Liver (tissue), 9 donors: ENCODE data around the gene MEGF11. TPM values are rescaled to one million over a fixed set of nuclear protein-coding genes. Genes with fewer than 3 reads are reported as not detected.

Experiments used
- DNase-seq: peaks from one replicate; pipeline ENCODE4 v3.0.0-alpha.2; 2017; ENCODE audit warnings: low spot score
- H3K27ac ChIP-seq, 2 donors: one replicate each; pipeline ENCODE4 v1.7.0; 2013; ENCODE audit warnings: inconsistent platforms in 2 of 2, low read length in 2 of 2, control low read depth in 1 of 2, low read depth in 1 of 2, mild to moderate bottlenecking in 1 of 2
- H3K27me3 ChIP-seq, 4 donors: one replicate each; pipeline versions ENCODE4 v1.6.1 to v1.7.0; 2013; ENCODE audit warnings: low read length in 3 of 4, inconsistent platforms in 1 of 4, mild to moderate bottlenecking in 1 of 4, moderate library complexity in 1 of 4; ENCODE audit not compliant: control insufficient read depth in 4 of 4, insufficient read depth in 4 of 4
- H3K36me3 ChIP-seq, 4 donors: one replicate each; pipeline versions ENCODE4 v1.6.1 to v1.7.0; 2013; ENCODE audit warnings: low read length in 3 of 4, mild to moderate bottlenecking in 3 of 4, low read depth in 1 of 4, moderate library complexity in 1 of 4; ENCODE audit not compliant: control insufficient read depth in 4 of 4, insufficient read depth in 3 of 4
- H3K4me1 ChIP-seq, 4 donors: one replicate each; pipeline versions ENCODE4 v1.6.1 to v1.7.0; 2013; ENCODE audit warnings: low read length in 3 of 4, mild to moderate bottlenecking in 3 of 4, moderate library complexity in 1 of 4; ENCODE audit not compliant: control insufficient read depth in 4 of 4, insufficient read depth in 4 of 4
- H3K4me3 ChIP-seq, 3 donors: one replicate each; pipeline versions ENCODE4 v1.6.1 to v1.7.0; 2013; ENCODE audit warnings: low read length in 3 of 3, control low read depth in 1 of 3, low read depth in 1 of 3, mild to moderate bottlenecking in 1 of 3
- H3K9ac ChIP-seq, 2 donors: one replicate each; pipeline ENCODE4 v1.7.0; 2013; ENCODE audit warnings: low read length in 2 of 2, mild to moderate bottlenecking in 2 of 2, moderate library complexity in 2 of 2, control low read depth in 1 of 2, low read depth in 1 of 2
- H3K9me3 ChIP-seq, 4 donors: one replicate each; pipeline versions ENCODE4 v1.6.1 to v1.7.0; 2013; ENCODE audit warnings: low read length in 3 of 4; ENCODE audit not compliant: control insufficient read depth in 4 of 4
- ATF3 ChIP-seq: IDR thresholded peaks from 2 replicates; pipeline ENCODE4 v1.6.1; 2016; ENCODE audit warnings: antibody characterized with exemption
- CTCF ChIP-seq: fragments of 150-350 bp; IDR thresholded peaks from 2 replicates; pipeline ENCODE4 v1.5.1; 2017; ENCODE audit warnings: improper control_type of control experiment, low read depth, low read length; ENCODE audit not compliant: missing input control
- EGR1 ChIP-seq, 2 donors: IDR thresholded peaks; 2 replicates each; pipeline ENCODE4 v1.6.1; 2016 to 2018; ENCODE audit warnings: antibody characterized with exemption in 2 of 2, low read depth in 2 of 2
- FOXA1 ChIP-seq: IDR thresholded peaks from 2 replicates; pipeline ENCODE4 v1.6.1; 2016; ENCODE audit warnings: antibody characterized with exemption
- FOXA2 ChIP-seq: IDR thresholded peaks from 2 replicates; pipeline ENCODE4 v1.6.1; 2016; ENCODE audit warnings: antibody characterized with exemption
- GABPA ChIP-seq, 2 donors: IDR thresholded peaks in 1 of 2; conservative IDR thresholded peaks in 1 of 2; 2 replicates each; pipeline ENCODE4 v1.6.1; 2016; ENCODE audit warnings: antibody characterized with exemption in 2 of 2, mild to moderate bottlenecking in 1 of 2, moderate library complexity in 1 of 2
- HNF4A ChIP-seq, 2 donors: conservative IDR thresholded peaks; 2 replicates each; pipeline ENCODE4 v1.6.1; 2016; ENCODE audit warnings: antibody characterized with exemption in 2 of 2, mild to moderate bottlenecking in 2 of 2
- HNF4G ChIP-seq: IDR thresholded peaks from 2 replicates; pipeline ENCODE4 v1.6.1; 2016; ENCODE audit warnings: antibody characterized with exemption
- JUND ChIP-seq, 2 donors: IDR thresholded peaks; 2 replicates each; pipeline ENCODE4 v1.6.1; 2016; ENCODE audit warnings: antibody characterized with exemption in 2 of 2
- NR2F2 ChIP-seq: IDR thresholded peaks from 2 replicates; pipeline ENCODE4 v1.6.1; 2016; ENCODE audit warnings: antibody characterized with exemption
- RAD21 ChIP-seq, 2 donors: IDR thresholded peaks; 2 replicates each; pipeline ENCODE4 v1.6.1; 2016; ENCODE audit warnings: antibody characterized with exemption in 2 of 2, mild to moderate bottlenecking in 2 of 2
- RXRA ChIP-seq, 2 donors: IDR thresholded peaks; 2 replicates each; pipeline ENCODE4 v1.6.1; 2017 to 2018; ENCODE audit warnings: antibody characterized with exemption in 2 of 2, mild to moderate bottlenecking in 1 of 2
- SP1 ChIP-seq: IDR thresholded peaks from 2 replicates; pipeline ENCODE4 v1.6.1; 2018; ENCODE audit warnings: antibody characterized with exemption, mild to moderate bottlenecking
- TAF1 ChIP-seq: conservative IDR thresholded peaks from 2 replicates; pipeline ENCODE4 v1.6.1; 2016; ENCODE audit warnings: antibody characterized with exemption, mild to moderate bottlenecking
- YY1 ChIP-seq: IDR thresholded peaks from 2 replicates; pipeline ENCODE4 v1.6.1; 2016; ENCODE audit warnings: antibody characterized with exemption, mild to moderate bottlenecking
- WGBS: extraction: QIAGEN DNeasy Blood & Tissue Kit; methylation state at CpG from one replicate; pipeline ENCODE4 v1.1.7; 2013; 5-methylcytosine and 5-hydroxymethylcytosine counted together
- polyA plus RNA-seq, 2 donors: library from polyadenylated mRNA; stranded (reverse) in 1 of 2; unstranded in 1 of 2; fragments of 200-250 nt in 1 of 2; fragments of >200 nt in 1 of 2; fragmentation: Nextera tagmentation in 1 of 2; extraction: Ambion mirVana in 1 of 2; gene quantifications; one replicate each; pipeline versions ENCODE4 v1.2.1 to v1.2.3, GENCODE V29; 2013 to 2015
- total RNA-seq, 2 donors: library from RNA; depleted of rRNA; stranded (reverse); fragments of >200 nt; gene quantifications; one replicate each; pipeline ENCODE4 v1.2.3, GENCODE V29; 2014
- TF ChIP-seq, protein P1 (sequence below): IDR thresholded peaks from 2 replicates; pipeline ENCODE4 v1.6.1; 2016; ENCODE audit warnings: antibody characterized with exemption
- TF ChIP-seq, protein P2 (sequence below): IDR thresholded peaks from 2 replicates; pipeline ENCODE4 v1.6.1; 2016; ENCODE audit warnings: antibody characterized with exemption
- TF ChIP-seq, protein P3 (sequence below): IDR thresholded peaks from 2 replicates; pipeline ENCODE4 v1.6.1; 2016; ENCODE audit warnings: antibody characterized with exemption, mild to moderate bottlenecking
- donor health status: healthy.
- donor health status: healthy.
- donor health status: healthy.
- donor health status: healthy.
- donor health status: healthy.

Gene MEGF11
- total and polyA plus RNA-seq, 4 donors = under 0.01 to 0.51 (median 0.03) TPM; not detected in 1

DNA sequence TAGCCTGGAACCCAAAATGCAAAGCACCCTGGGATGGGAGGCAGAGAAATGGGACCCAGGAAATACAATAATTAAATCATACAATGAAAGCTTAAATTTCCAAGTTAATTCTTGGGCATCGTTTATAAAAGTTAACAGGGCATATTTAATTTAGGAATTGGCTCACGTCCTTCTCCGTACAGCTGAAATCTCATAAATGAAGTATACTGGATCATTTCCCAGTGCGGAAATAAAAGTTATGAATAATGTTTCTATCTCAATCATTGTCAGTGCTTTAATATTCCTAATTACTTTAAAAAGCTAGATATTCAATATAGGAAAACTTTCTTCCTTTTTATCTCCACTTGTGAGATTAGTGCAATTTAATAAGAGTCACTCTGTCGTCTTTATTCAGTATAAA is 164.0 kb downstream of the MEGF11 start:
- H3K36me3 ChIP-seq = no peaks in the 10 kb centered on the region
- 83% methylated on average over 5 of the region's 5 CpGs for WGBS
- DNase-seq = no peak
- no peaks in the 10 kb centered on the region for H3K4me1 ChIP-seq
- H3K9ac ChIP-seq = no peak overlapping the region
- no peak overlapping the region for H3K27ac ChIP-seq
- TF ChIP-seq YY1 = no peak
- H3K27me3 ChIP-seq = no peaks in the 10 kb centered on the region
- no peak overlapping the region for H3K4me3 ChIP-seq
- H3K9me3 ChIP-seq = peaks cover 0 to 3% (median 1%) of the 10 kb centered on the region in 4 donors

DNA sequence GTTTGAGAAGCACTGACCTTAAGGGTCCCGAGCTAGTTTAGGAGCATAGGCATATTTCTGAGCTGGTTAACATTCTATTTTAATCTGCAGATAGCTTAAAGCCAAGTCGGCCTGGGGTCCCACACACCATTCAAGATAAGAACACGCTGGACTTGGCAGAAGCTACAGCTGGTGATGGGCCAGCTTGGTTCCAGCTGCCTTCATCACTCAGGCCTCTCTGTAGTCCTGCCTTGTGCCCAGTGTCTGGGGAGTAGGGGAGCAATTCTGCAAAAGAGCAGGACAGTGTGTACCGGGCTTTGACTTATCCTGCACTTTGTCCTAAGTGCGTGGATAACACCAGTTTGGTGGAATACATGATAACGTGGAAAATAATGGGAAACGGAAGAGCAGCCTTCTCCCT is 164.5 kb downstream of the MEGF11 start:
- 73% methylated on average over 7 of the region's 7 CpGs for WGBS
- Histone ChIP-seq H3K4me1 (no peaks in the 10 kb centered on the region), H3K4me3 (no peak overlapping the region), H3K9me3 (peaks cover 0 to 4% (median 3%) of the 10 kb centered on the region in 4 donors), H3K27ac (no peak overlapping the region), H3K36me3 (no peaks in the 10 kb centered on the region), H3K27me3 (no peaks in the 10 kb centered on the region), H3K9ac (no peak overlapping the region)
- no peak for DNase-seq
- TF ChIP-seq JUND (IDR thresholded peaks at IDR 0.05) (no peak), NR2F2 (peak; percentile 85)

DNA sequence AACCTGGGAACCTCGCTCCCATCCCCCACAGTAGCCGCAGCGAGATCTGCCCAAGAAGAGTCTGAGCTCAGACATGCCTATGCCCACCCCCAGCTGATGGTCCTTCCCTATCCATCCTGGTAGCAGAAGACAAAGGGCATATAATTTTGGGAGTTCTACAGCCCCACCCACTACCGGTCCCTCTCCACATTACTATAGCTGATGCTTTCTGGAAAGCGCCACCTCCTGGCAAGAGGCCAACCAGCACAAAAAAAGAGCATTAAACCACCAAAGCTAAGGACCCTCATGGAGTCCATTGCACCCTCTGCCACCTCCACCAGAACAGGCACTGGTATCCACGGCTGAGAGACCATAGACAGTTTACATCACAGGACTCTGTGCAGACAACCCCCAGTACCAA is 168.4 kb downstream of the MEGF11 start:
- 82% methylated on average over 6 of the region's 6 CpGs for WGBS
- Histone ChIP-seq H3K9me3 (peaks cover 0 to 4% (median 3%) of the 10 kb centered on the region in 4 donors), H3K4me1 (no peaks in the 10 kb centered on the region), H3K36me3 (no peaks in the 10 kb centered on the region), H3K27ac (no peak overlapping the region), H3K4me3 (no peak overlapping the region), H3K27me3 (no peaks in the 10 kb centered on the region), H3K9ac (no peak overlapping the region)
- TF ChIP-seq EGR1 (IDR thresholded peaks at IDR 0.05; ENCODE audit: low read depth in 2 of 2) (no peak), TAF1 (no peak), HNF4G (no peak), CTCF (no peak), RXRA (IDR thresholded peaks at IDR 0.05) (no peak), SP1 (no peak), FOXA1 (no peak), RAD21 (IDR thresholded peaks at IDR 0.05) (no peak), YY1 (no peak), GABPA (IDR thresholded peaks at IDR 0.05 in 1 of 2, conservative IDR thresholded peaks at IDR 0.05 in 1 of 2) (no peak), HNF4A (conservative IDR thresholded peaks at IDR 0.05) (no peak), ATF3 (no peak), JUND (IDR thresholded peaks at IDR 0.05) (no peak), FOXA2 (no peak), NR2F2 (no peak)
- TF ChIP-seq, protein P1, sequence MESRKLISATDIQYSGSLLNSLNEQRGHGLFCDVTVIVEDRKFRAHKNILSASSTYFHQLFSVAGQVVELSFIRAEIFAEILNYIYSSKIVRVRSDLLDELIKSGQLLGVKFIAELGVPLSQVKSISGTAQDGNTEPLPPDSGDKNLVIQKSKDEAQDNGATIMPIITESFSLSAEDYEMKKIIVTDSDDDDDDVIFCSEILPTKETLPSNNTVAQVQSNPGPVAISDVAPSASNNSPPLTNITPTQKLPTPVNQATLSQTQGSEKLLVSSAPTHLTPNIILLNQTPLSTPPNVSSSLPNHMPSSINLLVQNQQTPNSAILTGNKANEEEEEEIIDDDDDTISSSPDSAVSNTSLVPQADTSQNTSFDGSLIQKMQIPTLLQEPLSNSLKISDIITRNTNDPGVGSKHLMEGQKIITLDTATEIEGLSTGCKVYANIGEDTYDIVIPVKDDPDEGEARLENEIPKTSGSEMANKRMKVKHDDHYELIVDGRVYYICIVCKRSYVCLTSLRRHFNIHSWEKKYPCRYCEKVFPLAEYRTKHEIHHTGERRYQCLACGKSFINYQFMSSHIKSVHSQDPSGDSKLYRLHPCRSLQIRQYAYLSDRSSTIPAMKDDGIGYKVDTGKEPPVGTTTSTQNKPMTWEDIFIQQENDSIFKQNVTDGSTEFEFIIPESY = no peak
- TF ChIP-seq, protein P2, sequence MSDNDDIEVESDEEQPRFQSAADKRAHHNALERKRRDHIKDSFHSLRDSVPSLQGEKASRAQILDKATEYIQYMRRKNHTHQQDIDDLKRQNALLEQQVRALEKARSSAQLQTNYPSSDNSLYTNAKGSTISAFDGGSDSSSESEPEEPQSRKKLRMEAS = no peak
- TF ChIP-seq, protein P3, sequence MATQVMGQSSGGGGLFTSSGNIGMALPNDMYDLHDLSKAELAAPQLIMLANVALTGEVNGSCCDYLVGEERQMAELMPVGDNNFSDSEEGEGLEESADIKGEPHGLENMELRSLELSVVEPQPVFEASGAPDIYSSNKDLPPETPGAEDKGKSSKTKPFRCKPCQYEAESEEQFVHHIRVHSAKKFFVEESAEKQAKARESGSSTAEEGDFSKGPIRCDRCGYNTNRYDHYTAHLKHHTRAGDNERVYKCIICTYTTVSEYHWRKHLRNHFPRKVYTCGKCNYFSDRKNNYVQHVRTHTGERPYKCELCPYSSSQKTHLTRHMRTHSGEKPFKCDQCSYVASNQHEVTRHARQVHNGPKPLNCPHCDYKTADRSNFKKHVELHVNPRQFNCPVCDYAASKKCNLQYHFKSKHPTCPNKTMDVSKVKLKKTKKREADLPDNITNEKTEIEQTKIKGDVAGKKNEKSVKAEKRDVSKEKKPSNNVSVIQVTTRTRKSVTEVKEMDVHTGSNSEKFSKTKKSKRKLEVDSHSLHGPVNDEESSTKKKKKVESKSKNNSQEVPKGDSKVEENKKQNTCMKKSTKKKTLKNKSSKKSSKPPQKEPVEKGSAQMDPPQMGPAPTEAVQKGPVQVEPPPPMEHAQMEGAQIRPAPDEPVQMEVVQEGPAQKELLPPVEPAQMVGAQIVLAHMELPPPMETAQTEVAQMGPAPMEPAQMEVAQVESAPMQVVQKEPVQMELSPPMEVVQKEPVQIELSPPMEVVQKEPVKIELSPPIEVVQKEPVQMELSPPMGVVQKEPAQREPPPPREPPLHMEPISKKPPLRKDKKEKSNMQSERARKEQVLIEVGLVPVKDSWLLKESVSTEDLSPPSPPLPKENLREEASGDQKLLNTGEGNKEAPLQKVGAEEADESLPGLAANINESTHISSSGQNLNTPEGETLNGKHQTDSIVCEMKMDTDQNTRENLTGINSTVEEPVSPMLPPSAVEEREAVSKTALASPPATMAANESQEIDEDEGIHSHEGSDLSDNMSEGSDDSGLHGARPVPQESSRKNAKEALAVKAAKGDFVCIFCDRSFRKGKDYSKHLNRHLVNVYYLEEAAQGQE = no peak
- DNase-seq = no peak
